Epithelial cell of alveolus of lung (primary cell): ENCODE data around the gene DBI. TPM values are rescaled to one million over a fixed set of nuclear protein-coding genes. Genes with fewer than 3 reads are reported as not detected.

Experiments
- total RNA-seq: library from RNA; depleted of rRNA; stranded (reverse); fragments of >200 nt; gene quantifications from 2 replicates; pipeline ENCODE4 v1.2.1, GENCODE V29; 2015

DBI gene
- total RNA-seq, result 86.6 and 225 TPM in 2 replicates

DNA sequence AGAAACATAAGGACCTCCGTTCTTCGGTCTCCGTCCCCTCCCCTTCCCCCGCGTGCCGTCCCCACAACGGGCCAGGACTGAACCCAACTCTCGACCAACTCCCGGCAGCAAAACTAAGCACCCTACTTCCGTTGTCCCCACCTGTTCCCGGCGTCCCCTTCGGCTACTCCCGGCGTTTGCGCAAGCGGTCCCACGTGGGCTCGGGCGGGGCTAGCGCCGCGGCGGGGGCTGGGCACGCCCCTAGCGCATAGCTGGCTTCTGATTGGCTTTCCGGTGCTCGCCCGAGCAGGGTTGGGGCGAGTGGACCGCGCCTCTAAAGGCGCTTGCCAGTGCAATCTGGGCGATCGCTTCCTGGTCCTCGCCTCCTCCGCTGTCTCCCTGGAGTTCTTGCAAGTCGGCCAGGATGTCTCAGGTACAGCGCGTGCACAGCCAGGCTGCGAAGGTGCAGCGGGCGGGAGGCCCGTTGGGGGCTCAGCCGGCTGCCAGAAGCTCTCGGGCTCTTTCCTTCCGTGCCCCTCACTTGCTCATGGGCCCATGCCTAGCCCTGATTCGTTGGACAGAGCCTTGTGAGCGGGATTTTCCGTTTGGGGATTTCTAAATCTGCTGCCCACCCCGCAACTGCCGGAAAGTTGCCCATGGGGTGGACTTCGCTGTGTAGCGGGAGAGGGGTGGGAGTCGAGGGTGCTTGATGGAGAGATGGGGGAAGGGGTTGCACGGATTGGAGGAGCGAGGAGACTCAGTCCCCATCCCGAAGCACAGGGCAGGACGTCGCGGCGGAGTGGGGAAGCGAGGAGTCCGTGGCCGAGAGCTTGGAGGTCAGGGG, at the start of gene DBI, which contains the start of gene C2orf76:
TSS of gene DBI (plus strand) at position 329 of the 823 bp plus-strand sequence. CDS start at position 404, 75 bp downstream.
TSS of gene C2orf76 (minus strand) at position 186 of the 823 bp plus-strand sequence. CDS start 26,875 bp downstream, outside the sequence.

Other genes starting within 250 kb of the DBI start
- gene C1QL2, start 208.2 kb upstream of the DBI start, total RNA-seq, result not detected in 2 replicates
- 10.0 and 39.8 TPM in 2 replicates for gene STEAP3, start 143.1 kb upstream of the DBI start, total RNA-seq
- gene C2orf76, start 143 bp upstream of the DBI start, total RNA-seq, result 6.3 and 11.6 TPM in 2 replicates
- gene TMEM37, start 64.9 kb downstream of the DBI start, total RNA-seq, result 0.13 and 9.8 TPM in 2 replicates
- not detected in 2 replicates for gene SCTR, start 157.5 kb downstream of the DBI start, total RNA-seq
- gene CFAP221, start 177.5 kb downstream of the DBI start, total RNA-seq, result not detected in 2 replicates